ENCODE data around the gene PRODH.
"Not testable (repeated sequence)": the region's sequence is repeated elsewhere in the genome, so short reads cannot be mapped to it uniquely, and the experiment has no call there.

DNA sequence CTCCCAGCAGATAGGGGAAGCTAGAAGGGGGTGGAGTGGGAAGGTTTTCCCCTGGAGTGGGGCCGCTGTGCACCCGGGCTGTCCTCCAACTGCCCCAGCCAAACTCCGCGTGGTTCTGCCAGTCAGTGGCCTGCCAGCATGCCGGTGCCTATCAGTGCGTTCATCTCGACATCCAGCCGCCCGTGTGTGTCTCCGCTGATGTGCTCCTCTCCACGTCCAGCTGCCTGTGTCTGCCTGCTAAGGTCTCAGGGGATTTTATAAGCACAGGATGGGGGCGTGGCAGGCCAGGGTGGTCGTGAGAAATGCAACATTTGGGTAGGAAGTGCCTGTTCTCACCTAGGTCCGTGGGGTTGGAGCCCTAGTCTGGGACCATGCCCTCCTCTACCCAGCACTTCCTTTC, 17.0 kb upstream of the PRODH start:
- TF ChIP-seq, protein P1, sequence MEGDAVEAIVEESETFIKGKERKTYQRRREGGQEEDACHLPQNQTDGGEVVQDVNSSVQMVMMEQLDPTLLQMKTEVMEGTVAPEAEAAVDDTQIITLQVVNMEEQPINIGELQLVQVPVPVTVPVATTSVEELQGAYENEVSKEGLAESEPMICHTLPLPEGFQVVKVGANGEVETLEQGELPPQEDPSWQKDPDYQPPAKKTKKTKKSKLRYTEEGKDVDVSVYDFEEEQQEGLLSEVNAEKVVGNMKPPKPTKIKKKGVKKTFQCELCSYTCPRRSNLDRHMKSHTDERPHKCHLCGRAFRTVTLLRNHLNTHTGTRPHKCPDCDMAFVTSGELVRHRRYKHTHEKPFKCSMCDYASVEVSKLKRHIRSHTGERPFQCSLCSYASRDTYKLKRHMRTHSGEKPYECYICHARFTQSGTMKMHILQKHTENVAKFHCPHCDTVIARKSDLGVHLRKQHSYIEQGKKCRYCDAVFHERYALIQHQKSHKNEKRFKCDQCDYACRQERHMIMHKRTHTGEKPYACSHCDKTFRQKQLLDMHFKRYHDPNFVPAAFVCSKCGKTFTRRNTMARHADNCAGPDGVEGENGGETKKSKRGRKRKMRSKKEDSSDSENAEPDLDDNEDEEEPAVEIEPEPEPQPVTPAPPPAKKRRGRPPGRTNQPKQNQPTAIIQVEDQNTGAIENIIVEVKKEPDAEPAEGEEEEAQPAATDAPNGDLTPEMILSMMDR (conservative IDR thresholded peaks at IDR 0.05) = not testable (repeated sequence)
- not testable (repeated sequence) for TF ChIP-seq EZH2 (IDR thresholded peaks at IDR 0.05; ENCODE audit: low read depth)

Data from PC-9 (cell line).